Chondrocyte (in vitro differentiated cells): Measurements from ENCODE around the gene CFAP58. TPM values are rescaled to one million over a fixed set of nuclear protein-coding genes. Genes with fewer than 3 reads are reported as not detected.

ENCODE experiments used
- DNase-seq: peaks from one replicate; pipeline ENCODE4 v3.0.0; 2021; ENCODE audit warnings: mixed read lengths, low spot score
- H3K27ac Mint-ChIP-seq: one replicate; pipeline ENCODE4 v1.8.0; 2021; ENCODE audit warnings: mild to moderate bottlenecking, moderate library complexity, mixed read lengths; ENCODE audit not compliant: unreplicated experiment
- H3K27me3 Mint-ChIP-seq: 2 replicates; pipeline ENCODE4 v1.8.0; 2021; ENCODE audit warnings: low read depth, mixed read lengths
- H3K36me3 Mint-ChIP-seq: 2 replicates; pipeline ENCODE4 v1.8.0; 2021; ENCODE audit warnings: low read depth, mixed read lengths
- H3K4me1 Mint-ChIP-seq: 2 replicates; pipeline ENCODE4 v1.8.0; 2021; ENCODE audit warnings: low read depth, mild to moderate bottlenecking, mixed read lengths
- H3K4me3 Mint-ChIP-seq: one replicate; pipeline ENCODE4 v1.8.0; 2021; ENCODE audit warnings: mild to moderate bottlenecking, moderate library complexity, mixed read lengths; ENCODE audit not compliant: unreplicated experiment
- H3K9me3 Mint-ChIP-seq: 2 replicates; pipeline ENCODE4 v1.8.0; 2021; ENCODE audit warnings: low read depth, mixed read lengths
- total RNA-seq: library from RNA; stranded (reverse); gene quantifications from 3 replicates; pipeline ENCODE4 v1.2.1, GENCODE V29; 2021
- TF ChIP-seq, protein P1 (sequence below): fragments of 200-600 bp; sonication (generic); IDR thresholded peaks from 2 replicates; pipeline ENCODE4 v1.5.0; 2021; ENCODE audit warnings: antibody characterized with exemption, mild to moderate bottlenecking, moderate library complexity

The CFAP58 gene
- total RNA-seq, 1 donor from 2014 or later = 0.15 TPM

- DNase-seq = no peak
- Mint-ChIP-seq H3K4me1 (no peaks in the 10 kb centered on the region), H3K9me3 (peaks cover 4% of the 10 kb centered on the region), H3K27me3 (peaks cover 18% of the 10 kb centered on the region), H3K36me3 (no peaks in the 10 kb centered on the region), H3K27ac (no peak overlapping the region), H3K4me3 (no peak overlapping the region)
- TF ChIP-seq, protein P1, sequence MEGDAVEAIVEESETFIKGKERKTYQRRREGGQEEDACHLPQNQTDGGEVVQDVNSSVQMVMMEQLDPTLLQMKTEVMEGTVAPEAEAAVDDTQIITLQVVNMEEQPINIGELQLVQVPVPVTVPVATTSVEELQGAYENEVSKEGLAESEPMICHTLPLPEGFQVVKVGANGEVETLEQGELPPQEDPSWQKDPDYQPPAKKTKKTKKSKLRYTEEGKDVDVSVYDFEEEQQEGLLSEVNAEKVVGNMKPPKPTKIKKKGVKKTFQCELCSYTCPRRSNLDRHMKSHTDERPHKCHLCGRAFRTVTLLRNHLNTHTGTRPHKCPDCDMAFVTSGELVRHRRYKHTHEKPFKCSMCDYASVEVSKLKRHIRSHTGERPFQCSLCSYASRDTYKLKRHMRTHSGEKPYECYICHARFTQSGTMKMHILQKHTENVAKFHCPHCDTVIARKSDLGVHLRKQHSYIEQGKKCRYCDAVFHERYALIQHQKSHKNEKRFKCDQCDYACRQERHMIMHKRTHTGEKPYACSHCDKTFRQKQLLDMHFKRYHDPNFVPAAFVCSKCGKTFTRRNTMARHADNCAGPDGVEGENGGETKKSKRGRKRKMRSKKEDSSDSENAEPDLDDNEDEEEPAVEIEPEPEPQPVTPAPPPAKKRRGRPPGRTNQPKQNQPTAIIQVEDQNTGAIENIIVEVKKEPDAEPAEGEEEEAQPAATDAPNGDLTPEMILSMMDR = no peak
These were observed 144.9 kb downstream of the CFAP58 start for GRCh38 chr10:104498347-104499081.

DNA sequence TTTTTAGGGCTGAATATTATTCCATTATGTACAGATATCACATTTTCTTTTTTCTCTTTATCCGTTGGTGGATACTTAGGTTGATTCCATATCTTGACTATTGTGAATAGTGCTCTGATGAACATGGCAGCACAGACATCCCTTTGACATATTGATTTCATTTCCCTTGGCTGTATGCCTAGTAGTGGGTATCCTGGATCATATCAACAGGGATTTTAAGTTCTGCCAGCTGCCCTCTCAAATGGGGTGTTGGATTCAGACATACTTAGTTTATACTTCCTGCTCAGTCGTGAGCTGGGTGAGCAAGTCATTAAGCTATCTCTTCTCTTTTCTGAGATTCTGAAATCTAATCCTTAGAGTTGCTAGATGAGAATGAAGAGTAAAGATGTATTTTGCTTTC, 147.8 kb downstream of the CFAP58 start:
- no peak overlapping the region for H3K4me3 Mint-ChIP-seq
- H3K9me3 Mint-ChIP-seq = no peaks in the 10 kb centered on the region
- no peak for DNase-seq
- peaks cover 23% of the 10 kb centered on the region for H3K27me3 Mint-ChIP-seq
- no peak overlapping the region for H3K27ac Mint-ChIP-seq
- H3K4me1 Mint-ChIP-seq = no peaks in the 10 kb centered on the region
- no peaks in the 10 kb centered on the region for H3K36me3 Mint-ChIP-seq
- TF ChIP-seq, protein P1 = no peak

DNA sequence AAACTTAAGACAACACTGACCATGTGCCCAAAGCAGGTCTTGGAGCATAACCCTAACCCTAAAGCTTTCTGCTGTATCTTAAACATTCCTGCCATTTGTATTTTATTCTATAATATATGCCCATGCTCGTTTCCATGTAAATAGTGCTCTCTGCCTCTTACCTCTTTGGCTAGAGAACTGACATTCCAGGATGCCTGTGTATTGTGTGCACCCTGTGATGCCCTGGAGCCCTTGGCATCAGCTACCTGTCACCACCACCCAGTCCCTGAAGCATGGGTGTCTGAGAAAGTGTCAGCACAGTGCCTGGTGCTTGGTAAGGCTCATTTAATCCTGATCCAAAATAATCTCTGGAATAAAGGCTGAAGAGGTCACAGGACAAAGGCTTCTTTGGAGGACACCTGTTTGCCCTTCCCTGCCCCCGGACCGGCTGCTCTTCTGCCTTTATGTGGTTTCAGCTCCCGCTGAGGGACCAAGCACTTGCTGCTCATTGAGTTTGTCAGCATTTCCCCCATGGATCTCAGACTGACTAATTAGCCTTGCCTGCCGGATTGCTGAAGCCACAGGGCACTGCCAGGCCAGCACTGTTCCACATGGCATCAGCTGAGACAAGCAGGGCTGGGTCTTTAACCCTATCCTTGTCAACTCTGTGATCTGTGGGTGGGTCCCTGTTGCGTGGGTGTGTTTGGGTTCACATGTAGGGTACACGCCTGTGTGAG, 148.4 kb downstream of the CFAP58 start:
- no peaks in the 10 kb centered on the region for H3K9me3 Mint-ChIP-seq

DNA sequence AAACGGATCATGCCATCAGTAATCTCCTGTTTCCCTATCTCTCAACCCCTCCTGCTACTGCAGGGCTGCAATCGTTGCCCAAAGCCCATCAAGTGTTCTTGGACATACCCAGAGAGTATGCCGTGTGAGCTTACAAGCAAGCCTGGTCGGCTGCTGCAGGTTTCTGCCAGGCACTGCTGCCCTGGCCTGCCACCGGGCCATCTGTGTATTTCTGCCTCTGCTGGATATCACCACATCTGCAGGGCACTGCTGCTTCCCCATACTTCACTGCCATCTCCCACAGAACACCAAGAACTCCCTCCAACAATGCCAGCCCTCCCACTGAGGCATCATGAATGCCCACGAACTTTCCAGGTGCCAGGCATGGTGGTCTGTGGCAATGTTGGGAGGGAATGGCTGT, 149.3 kb downstream of the CFAP58 start:
- H3K36me3 Mint-ChIP-seq = no peaks in the 10 kb centered on the region
- H3K9me3 Mint-ChIP-seq = no peaks in the 10 kb centered on the region
- no peak overlapping the region for H3K4me3 Mint-ChIP-seq
- DNase-seq = no peak
- TF ChIP-seq, protein P1 = no peak
- no peaks in the 10 kb centered on the region for H3K4me1 Mint-ChIP-seq
- no peak overlapping the region for H3K27ac Mint-ChIP-seq
- peaks cover 33% of the 10 kb centered on the region for H3K27me3 Mint-ChIP-seq

More for the DNA sequence above, 148.4 kb downstream of the CFAP58 start:
- Mint-ChIP-seq H3K27me3 (peaks cover 28% of the 10 kb centered on the region), H3K36me3 (no peaks in the 10 kb centered on the region), H3K27ac (no peak overlapping the region), H3K4me1 (no peaks in the 10 kb centered on the region), H3K4me3 (no peak overlapping the region)
- TF ChIP-seq, protein P1 = no peak
- DNase-seq = no peak

Other genes with a start within 250 kb of the CFAP58 start
- 3.7 to 5.5 TPM (median 4.6 TPM) in 3 replicates for gene SFR1, start 231.7 kb upstream of the CFAP58 start, total RNA-seq
- 0.15 to 0.17 TPM in 2 of 3 replicates, not detected in the other for gene CFAP43, start 121.5 kb upstream of the CFAP58 start, total RNA-seq
- gene GSTO1, start 98.9 kb upstream of the CFAP58 start, total RNA-seq = 57.0 to 78.2 TPM (median 61.8 TPM) in 3 replicates
- gene GSTO2, start 84.6 kb upstream of the CFAP58 start, total RNA-seq = 0.28 to 0.73 TPM (median 0.32 TPM) in 3 replicates
- 10.3 to 14.5 TPM (median 14.1 TPM) in 3 replicates for gene ITPRIP, start 15.4 kb upstream of the CFAP58 start, total RNA-seq